ENCODE data around the gene RRM2. TPM values are rescaled to one million over a fixed set of nuclear protein-coding genes. Genes with fewer than 3 reads are reported as not detected.
A peak's percentile ranks its signal among the peaks of the same experiment; 100 is the strongest.

Gene RRM2
- total RNA-seq: 100 to 1,000 TPM; 375 to 624 TPM

DNA sequence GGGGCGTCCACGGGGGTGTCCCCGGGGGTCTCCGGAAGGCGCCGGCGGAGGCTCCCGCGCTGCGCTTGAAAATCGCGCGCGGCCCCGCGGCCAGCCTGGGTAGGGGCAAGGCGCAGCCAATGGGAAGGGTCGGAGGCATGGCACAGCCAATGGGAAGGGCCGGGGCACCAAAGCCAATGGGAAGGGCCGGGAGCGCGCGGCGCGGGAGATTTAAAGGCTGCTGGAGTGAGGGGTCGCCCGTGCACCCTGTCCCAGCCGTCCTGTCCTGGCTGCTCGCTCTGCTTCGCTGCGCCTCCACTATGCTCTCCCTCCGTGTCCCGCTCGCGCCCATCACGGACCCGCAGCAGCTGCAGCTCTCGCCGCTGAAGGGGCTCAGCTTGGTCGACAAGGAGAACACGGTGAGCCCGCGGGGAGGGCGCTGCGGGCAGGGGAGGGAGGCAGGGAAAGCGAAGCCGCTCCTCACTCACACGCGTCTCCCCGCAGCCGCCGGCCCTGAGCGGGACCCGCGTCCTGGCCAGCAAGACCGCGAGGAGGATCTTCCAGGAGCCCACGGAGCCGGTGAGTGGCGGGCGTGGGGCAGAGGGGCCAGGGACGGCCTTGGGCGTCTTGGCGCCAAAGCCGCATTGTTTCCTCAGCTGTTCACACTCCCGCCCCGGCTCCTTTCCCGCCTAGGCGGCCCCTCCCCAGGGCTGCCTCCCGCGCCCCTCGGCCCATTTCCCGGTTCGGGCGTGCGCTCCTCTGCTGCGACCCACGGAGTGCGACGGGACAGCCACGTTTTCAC lies at the start of gene RRM2:
TSS of gene RRM2 (plus strand) at position 240 of the 781 bp plus-strand sequence. CDS start at position 300, 60 bp downstream.
- H3K4me1 Mint-ChIP-seq (ENCODE audit: low read depth in 2 of 2): peaks cover 47 to 66% of the 10 kb centered on the region in 2 donors
- H3K36me3 Mint-ChIP-seq: peaks cover 32% of the 10 kb centered on the region
- H3K9me3 Mint-ChIP-seq: no peaks in the 10 kb centered on the region
- DNase-seq (ENCODE audit: low spot score) (peak; percentile 97), ATAC-seq (peak; percentile 83 to 88)
- H3K4me3 Mint-ChIP-seq: peak within 1 kb of the TSS; percentile 93
- peak within 1 kb of the TSS; percentile 87 to 93 for H3K27ac Mint-ChIP-seq
- no peaks in the 10 kb centered on the region for H3K27me3 Mint-ChIP-seq

DNA sequence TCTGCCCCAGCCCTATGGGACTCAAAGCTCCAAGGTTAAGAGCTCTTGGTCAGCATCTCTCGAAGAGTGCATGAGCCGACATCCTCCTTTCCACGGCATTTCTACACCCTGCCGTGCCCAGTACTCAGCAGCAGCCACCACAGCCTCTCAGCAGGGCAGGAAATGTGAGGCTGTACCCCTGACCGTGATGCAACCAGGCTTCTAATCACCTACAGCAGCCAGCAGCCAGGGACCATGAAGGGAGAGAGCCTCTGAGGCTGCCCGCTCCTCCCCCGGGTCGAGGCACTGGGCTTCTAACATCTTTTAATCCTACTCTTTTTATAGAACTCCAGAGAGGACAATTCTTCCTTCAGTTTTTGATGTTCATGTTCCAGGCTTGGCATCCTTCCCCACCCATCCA lies 48.8 kb upstream of the RRM2 start:
- H3K4me1 Mint-ChIP-seq (ENCODE audit: low read depth in 2 of 2): peaks cover 5 to 16% of the 10 kb centered on the region in 2 donors
- peaks cover 37 to 41% of the 10 kb centered on the region in 2 donors for H3K27me3 Mint-ChIP-seq
- H3K27ac Mint-ChIP-seq: no peak overlapping the region
- ATAC-seq (peak in 1 of 2 donors; percentile 30), DNase-seq (ENCODE audit: low spot score) (no peak)
- H3K36me3 Mint-ChIP-seq: no peaks in the 10 kb centered on the region
- no peak overlapping the region for H3K4me3 Mint-ChIP-seq
- H3K9me3 Mint-ChIP-seq: no peaks in the 10 kb centered on the region

DNA sequence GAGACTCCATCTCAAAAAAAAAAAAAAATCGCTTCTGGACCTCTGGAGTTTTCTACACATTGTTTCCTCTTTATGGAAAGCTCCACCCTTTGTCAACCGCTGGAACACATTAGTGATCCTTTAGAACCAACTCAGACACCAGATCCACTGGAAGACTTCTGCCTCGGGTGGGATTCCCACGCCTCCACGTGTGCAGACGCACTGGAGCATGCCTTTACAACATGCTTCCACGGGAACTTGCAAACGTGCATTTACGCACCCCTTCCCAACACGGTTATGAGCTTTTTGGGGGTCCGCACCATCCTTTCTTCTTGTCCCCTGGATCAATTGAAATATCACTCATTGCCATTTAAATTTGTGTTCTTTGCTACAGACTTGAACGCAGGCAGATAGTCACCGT lies 47.4 kb upstream of the RRM2 start:
- ATAC-seq: no peak
- peaks cover 42 to 46% of the 10 kb centered on the region in 2 donors for H3K27me3 Mint-ChIP-seq
- H3K36me3 Mint-ChIP-seq: no peaks in the 10 kb centered on the region
- no peak for DNase-seq (ENCODE audit: low spot score)
- H3K4me3 Mint-ChIP-seq: no peak overlapping the region
- no peaks in the 10 kb centered on the region for H3K9me3 Mint-ChIP-seq
- peaks cover 5 to 21% of the 10 kb centered on the region in 2 donors for H3K4me1 Mint-ChIP-seq (ENCODE audit: low read depth in 2 of 2)
- no peak overlapping the region for H3K27ac Mint-ChIP-seq

DNA sequence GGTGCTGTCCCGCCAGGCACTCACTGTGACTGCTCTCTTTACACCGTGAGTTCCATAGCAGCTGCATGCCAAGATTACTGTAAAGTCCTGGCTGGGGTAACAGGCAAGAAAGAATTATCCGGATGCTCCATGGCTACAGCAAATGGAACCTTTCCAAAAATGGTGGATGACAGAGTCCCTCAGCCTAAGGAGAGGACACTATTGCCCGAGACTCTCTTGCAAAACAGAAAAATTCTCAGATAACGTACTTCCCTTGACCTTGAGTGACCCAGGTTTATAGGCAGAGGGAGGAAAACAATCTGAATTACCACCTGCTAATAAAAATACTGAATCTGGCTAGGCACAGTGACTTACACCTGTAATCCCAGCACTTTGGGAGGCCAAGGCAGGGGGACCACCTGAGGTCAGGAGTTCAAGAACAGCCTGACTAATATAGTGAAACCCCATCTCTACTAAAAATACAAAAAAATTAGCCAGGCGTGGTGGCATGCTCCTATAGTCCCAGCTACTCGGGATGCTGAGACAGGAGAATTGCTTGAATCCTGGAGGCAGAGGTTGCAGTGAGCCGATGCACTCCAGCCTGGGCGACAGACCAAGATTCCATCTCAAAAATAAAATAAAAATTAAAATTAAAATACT lies 46.8 kb upstream of the RRM2 start:
- H3K9me3 Mint-ChIP-seq: no peaks in the 10 kb centered on the region
- H3K27ac Mint-ChIP-seq: no peak overlapping the region
- H3K4me3 Mint-ChIP-seq: no peak overlapping the region
- H3K27me3 Mint-ChIP-seq: peaks cover 42 to 46% of the 10 kb centered on the region in 2 donors
- peaks cover 5 to 21% of the 10 kb centered on the region in 2 donors for H3K4me1 Mint-ChIP-seq (ENCODE audit: low read depth in 2 of 2)
- H3K36me3 Mint-ChIP-seq: no peaks in the 10 kb centered on the region
- ATAC-seq: no peak
- no peak for DNase-seq (ENCODE audit: low spot score)

DNA sequence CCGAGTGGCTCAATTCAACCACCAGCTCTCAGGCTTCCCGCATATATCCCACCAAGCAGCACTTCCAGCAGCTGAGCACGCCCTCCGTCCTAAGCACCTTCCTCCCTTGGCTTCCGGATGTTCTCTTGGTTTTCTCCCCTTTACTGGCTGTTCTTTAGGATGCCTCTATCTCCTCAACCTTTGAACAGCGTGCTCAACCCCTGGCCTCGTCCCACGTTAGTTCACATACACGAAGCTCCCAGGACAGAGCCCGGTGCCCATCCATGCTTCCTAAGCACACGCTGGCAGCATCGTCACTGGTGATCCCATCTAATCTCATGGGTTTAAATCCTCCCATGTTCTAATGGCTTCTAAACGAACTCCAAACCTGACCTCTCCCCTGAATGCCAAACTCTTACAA lies 46.0 kb upstream of the RRM2 start:
- Mint-ChIP-seq H3K9me3 (no peaks in the 10 kb centered on the region), H3K4me1 (ENCODE audit: low read depth in 2 of 2) (peaks cover 10 to 24% of the 10 kb centered on the region in 2 donors), H3K4me3 (no peak overlapping the region), H3K36me3 (no peaks in the 10 kb centered on the region), H3K27ac (no peak overlapping the region), H3K27me3 (peaks cover 42 to 53% of the 10 kb centered on the region in 2 donors)
- no peak for ATAC-seq
- DNase-seq (ENCODE audit: low spot score): no peak

DNA sequence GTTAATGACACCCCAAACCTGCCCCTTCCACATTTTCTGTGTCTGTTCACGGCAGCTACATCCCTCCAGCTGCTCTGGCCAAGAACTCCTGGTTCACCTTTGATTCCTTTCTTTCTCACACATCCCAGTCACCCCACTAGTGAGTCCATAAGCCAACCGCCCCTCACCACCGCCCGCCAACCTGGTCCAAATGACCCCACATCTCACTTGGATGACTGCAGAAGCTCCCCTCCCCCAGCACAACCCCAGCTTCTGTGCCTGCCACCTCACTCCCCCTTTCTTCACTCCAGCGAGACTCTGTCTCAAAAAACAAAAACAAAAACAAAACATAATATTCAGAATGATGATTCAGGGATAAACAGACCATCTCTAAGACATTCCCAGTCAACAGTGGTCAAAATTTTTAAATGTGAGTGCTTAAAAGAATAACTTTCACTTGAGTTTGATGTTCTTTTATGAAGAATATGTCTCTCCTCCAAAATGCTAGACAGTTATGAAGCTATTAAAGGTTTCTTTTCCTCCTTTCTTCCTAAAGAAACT lies 45.5 kb upstream of the RRM2 start:
- Mint-ChIP-seq H3K4me3 (no peak overlapping the region), H3K9me3 (no peaks in the 10 kb centered on the region), H3K27ac (no peak overlapping the region), H3K36me3 (no peaks in the 10 kb centered on the region), H3K27me3 (peaks cover 44 to 59% of the 10 kb centered on the region in 2 donors), H3K4me1 (ENCODE audit: low read depth in 2 of 2) (peaks cover 10 to 24% of the 10 kb centered on the region in 2 donors)
- DNase-seq (ENCODE audit: low spot score): no peak
- no peak for ATAC-seq

DNA sequence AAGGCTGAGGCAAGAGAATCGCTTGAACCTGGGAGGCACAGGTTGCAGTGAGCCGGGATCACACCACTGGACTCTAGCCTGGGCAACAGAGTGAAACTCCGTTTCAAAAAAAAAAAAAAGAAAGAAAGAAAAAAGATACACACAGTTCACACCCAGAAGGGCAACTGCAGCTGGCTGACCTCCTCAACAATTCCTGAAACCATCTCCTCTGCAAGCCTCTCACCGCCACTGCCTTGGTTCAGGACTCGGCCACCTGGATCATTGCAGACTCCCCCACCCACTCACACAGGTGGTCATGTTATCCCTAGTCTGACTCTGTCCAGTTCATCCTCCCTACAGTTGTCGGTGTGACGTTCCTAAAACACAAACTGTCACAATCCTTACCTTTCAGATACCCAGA lies 44.5 kb upstream of the RRM2 start:
- Mint-ChIP-seq H3K4me3 (no peak overlapping the region), H3K27ac (no peak overlapping the region), H3K27me3 (peaks cover 40 to 68% of the 10 kb centered on the region in 2 donors), H3K4me1 (ENCODE audit: low read depth in 2 of 2) (peaks cover 5 to 19% of the 10 kb centered on the region in 2 donors), H3K36me3 (no peaks in the 10 kb centered on the region), H3K9me3 (no peaks in the 10 kb centered on the region)
- ATAC-seq (no peak), DNase-seq (ENCODE audit: low spot score) (no peak)

DNA sequence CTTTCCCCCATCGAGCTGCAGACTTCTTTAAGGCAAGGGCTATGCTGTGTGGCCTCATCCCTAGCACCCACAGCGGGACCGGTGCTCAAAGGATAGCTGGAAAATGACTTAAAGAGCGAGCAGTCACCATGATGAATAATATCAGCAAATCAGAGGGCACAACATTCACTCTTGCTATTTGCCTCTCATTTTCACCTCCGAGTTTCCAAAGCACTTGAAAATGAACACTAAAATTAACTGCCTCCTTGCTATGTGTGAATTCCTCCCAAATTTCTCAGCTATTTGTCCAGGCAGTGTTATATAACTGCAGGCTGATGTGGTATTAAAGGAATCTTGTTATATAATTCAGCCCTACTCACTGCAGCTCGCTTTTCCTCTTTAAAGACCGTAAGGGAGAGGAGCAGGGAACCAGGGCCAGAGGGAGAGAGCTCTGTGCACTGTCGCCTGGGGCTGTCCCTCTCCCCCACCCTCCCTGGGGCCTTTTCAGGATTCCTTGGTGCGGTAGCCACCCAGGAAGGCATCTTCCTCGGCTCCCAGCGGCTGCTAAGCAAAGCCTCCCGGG lies 43.8 kb upstream of the RRM2 start:
- Mint-ChIP-seq H3K4me1 (ENCODE audit: low read depth in 2 of 2) (peaks cover 5 to 19% of the 10 kb centered on the region in 2 donors), H3K9me3 (no peaks in the 10 kb centered on the region), H3K4me3 (peak overlapping the region; percentile 77), H3K27ac (peak overlapping the region in 1 of 2 donors; percentile 60), H3K36me3 (no peaks in the 10 kb centered on the region), H3K27me3 (peaks cover 44 to 74% of the 10 kb centered on the region in 2 donors)
- no peak for ATAC-seq
- no peak for DNase-seq (ENCODE audit: low spot score)

DNA sequence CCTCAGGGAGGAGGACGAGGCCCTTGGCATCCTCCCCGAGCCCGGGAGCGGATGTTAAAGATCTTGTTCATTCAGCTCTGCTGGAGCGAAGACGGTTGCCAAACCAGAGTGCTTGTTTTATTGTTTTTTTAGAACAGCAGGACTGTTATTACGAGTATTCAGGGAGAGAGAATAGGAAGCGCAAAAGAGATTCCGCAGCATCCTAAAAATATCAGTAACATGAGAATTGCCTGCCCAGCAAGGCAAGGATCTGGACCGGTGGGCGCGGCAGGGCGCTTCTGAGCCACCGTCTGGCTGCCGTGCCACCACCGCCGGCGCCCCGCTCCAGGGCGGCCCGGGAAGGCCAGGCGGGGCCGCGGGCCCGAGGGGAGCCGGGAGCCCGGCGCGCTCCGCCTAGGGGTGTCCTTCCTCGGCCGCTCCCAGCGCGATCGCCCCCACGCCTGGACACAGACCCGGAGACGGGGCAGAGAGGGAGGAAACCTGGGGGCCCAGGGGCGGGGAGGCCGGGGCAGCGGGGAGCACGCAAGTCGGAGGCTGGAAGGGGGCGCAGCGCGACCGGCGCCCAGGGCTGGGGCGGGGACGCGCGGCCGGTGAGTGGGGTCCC lies 43.2 kb upstream of the RRM2 start:
- Mint-ChIP-seq H3K36me3 (no peaks in the 10 kb centered on the region), H3K27me3 (peaks cover 43 to 75% of the 10 kb centered on the region in 2 donors), H3K4me1 (ENCODE audit: low read depth in 2 of 2) (peaks cover 5 to 19% of the 10 kb centered on the region in 2 donors), H3K4me3 (peak overlapping the region; percentile 77), H3K9me3 (no peaks in the 10 kb centered on the region), H3K27ac (peak overlapping the region in 1 of 2 donors; percentile 60)
- no peak for DNase-seq (ENCODE audit: low spot score)
- peak; percentile 42 to 58 for ATAC-seq

DNA sequence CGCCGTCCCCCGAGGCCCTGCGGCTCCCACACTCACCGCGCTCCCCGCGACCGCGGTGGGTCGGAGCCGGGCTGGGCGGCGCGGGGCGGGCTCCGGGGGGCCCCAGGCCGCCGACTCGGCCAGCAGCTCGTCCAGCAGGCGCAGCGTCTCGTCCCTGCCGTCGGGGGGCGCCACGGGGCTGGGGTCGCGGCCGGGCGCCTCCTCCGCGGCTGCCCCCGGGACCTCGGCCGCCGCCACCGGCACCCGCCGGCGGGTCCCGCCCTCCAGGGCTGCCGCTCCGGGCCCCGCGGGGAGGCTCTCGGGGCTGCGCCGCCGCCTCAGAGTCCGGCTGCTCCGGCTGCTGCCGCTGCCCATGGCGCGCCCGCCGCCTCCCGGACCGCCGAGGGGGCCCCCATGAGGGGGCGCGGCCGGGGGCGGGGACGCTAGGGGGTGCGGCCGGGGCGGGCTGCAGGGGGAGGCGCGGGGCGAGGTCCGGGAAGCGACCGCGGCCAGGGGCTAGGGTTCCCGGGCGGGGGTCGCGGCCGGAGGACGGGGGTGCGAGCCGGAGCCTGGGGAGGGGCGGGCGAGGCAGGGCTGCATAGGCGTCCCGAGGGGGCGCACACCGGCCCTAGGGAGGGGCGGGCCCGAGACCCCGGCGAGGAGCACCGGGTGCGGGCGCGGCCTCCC lies 42.5 kb upstream of the RRM2 start, which contains the start of gene CYS1:
TSS of gene CYS1 (minus strand) at position 542 of the 666 bp plus-strand sequence. CDS start at position 354, 188 bp downstream.
- Mint-ChIP-seq H3K9me3 (no peaks in the 10 kb centered on the region), H3K27me3 (peaks cover 45 to 78% of the 10 kb centered on the region in 2 donors), H3K36me3 (no peaks in the 10 kb centered on the region), H3K4me3 (peak within 1 kb of the TSS; percentile 77), H3K27ac (peak within 1 kb of the TSS in 1 of 2 donors; percentile 60), H3K4me1 (ENCODE audit: low read depth in 2 of 2) (peaks cover 5 to 19% of the 10 kb centered on the region in 2 donors)
- DNase-seq (ENCODE audit: low spot score) (no peak), ATAC-seq (peak; percentile 65 to 75)

DNA sequence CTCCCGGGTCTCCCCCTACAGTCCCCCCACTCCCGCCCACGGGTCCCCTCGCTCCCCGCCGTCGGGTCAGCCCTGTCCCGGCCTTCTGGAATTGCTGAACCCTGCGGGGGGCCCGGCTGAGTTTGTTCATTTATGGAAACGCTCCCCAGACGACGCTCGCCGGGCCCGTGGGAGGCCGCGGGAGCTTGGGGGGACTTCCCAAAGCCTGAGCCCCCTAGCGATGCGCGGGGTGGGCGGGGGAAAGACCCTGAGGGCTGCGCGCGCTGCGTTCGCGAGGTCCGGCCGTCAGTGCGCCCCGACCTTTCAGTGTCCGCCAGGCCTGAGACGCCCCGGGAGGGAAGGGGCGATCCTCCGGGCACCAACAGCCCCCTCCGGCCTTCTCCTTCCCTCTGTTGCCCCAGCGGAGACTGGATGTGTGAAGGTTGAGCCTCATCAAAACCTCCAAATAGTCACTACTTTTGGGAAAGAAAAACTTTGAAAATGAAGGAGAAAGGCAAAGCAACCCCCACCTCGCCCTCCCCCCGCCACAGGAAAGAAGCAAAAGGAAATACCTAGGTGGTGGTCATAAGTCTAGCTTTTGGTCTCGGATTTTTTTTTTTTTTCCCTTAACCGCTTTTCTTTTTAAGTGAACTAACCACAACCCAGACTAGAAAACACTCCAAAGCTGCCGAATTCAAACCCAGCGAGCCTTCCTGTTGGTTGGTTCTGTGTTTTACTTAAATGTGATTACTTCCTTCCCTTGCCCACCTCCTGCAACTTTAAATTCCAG lies 41.8 kb upstream of the RRM2 start:
- peak; percentile 24 to 65 for ATAC-seq
- H3K9me3 Mint-ChIP-seq: no peaks in the 10 kb centered on the region
- peak overlapping the region; percentile 57 for H3K4me3 Mint-ChIP-seq
- peaks cover 5 to 19% of the 10 kb centered on the region in 2 donors for H3K4me1 Mint-ChIP-seq (ENCODE audit: low read depth in 2 of 2)
- no peaks in the 10 kb centered on the region for H3K36me3 Mint-ChIP-seq
- peak overlapping the region in 1 of 2 donors; percentile 32 for H3K27ac Mint-ChIP-seq
- no peak for DNase-seq (ENCODE audit: low spot score)
- H3K27me3 Mint-ChIP-seq: peaks cover 41 to 73% of the 10 kb centered on the region in 2 donors

DNA sequence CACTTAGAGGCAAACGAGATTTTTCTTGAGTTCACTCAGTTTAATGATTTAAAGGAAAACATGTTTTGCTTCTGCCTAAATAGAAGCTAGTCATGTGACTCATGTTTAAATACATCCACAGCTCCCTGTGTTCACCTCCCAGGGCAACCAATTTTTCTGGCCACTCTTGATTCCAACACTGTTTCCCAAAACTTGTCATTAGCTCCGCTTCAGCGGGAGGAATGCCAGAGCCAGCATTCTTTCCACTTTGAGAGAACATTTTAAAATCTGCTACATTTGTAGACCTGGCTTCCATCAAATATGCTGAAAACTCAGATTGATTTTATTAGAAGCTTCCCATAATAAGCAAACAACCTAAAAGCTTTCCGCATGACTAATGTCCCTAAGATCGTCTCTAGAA lies 39.5 kb upstream of the RRM2 start:
- peaks cover 5 to 14% of the 10 kb centered on the region in 2 donors for H3K4me1 Mint-ChIP-seq (ENCODE audit: low read depth in 2 of 2)
- H3K4me3 Mint-ChIP-seq: no peak overlapping the region
- H3K27ac Mint-ChIP-seq: no peak overlapping the region
- H3K36me3 Mint-ChIP-seq: no peaks in the 10 kb centered on the region
- H3K9me3 Mint-ChIP-seq: no peaks in the 10 kb centered on the region
- no peak for ATAC-seq
- no peak for DNase-seq (ENCODE audit: low spot score)
- H3K27me3 Mint-ChIP-seq: peaks cover 27 to 52% of the 10 kb centered on the region in 2 donors

Measured in natural killer cell treated with Interleukin-12 subunit alpha and Interleukin-12 subunit beta and Interleukin-15 and Interleukin-18, amount 100 ng/mL, for 72 hours (primary cell).